ENCODE results near the gene ADISSP. TPM values are rescaled to one million over a fixed set of nuclear protein-coding genes. Genes with fewer than 3 reads are reported as not detected.
A peak's percentile ranks its signal among the peaks of the same experiment; 100 is the strongest.

Gene ADISSP
- total and polyA plus RNA-seq, 12 donors = 7.7 to 21.0 (median 11.3) TPM

- DNase-seq (no peak), ATAC-seq (no peak)
- no peak overlapping the region for H3K4me3 ChIP-seq
- H3K27me3 ChIP-seq = no peaks in the 10 kb centered on the region
- 95 to 99% methylated on average over 14 of the region's 14 CpGs for WGBS, 2 donors
- peaks cover 5 to 58% (median 28%) of the 10 kb centered on the region in 9 donors for H3K4me1 ChIP-seq
- intact Hi-C loops (cut with DNase I) = no loop called here
- peaks cover 0 to 76% (median 20%) of the 10 kb centered on the region in 9 donors for H3K36me3 ChIP-seq
- H3K9me3 ChIP-seq = no peaks in the 10 kb centered on the region
- no peak for TF ChIP-seq CTCF (IDR thresholded peaks at IDR 0.05)
- no peak overlapping the region for H3K27ac ChIP-seq
Measured at GRCh38 chr20:3803289-3803688, 35.7 kb upstream of the ADISSP start.

DNA sequence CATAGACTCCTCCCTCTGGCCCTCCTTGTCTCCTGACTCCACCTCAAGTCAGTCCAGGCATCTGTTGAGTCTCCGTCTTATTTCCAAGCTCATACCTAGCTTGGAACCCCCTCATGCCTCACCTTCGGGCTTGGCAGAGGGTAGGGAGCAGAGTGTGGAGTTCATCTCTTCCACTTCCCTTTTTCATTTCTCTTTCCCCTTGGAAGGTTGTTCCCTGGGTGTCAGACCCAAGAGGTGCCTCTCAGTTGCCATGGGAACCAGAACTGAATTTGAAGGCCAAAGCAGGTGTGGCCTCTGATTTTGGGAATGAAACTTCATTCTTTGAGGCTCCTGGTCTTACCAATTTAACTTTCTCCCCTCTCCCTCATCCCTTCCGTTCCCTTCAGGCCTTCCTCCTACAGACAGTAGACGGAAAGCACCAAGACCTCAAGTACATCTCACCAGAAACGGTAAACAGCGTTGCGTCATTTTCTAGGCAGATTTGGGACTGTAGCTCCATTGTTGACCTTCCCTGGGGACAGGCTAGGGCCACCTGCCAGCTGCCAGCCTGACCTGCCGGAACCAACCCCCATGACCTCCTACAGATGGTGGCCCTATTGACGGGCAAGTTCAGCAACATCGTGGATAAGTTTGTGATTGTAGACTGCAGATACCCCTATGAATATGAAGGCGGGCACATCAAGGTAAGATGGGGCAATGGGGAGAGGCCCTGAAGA, 35.1 kb upstream of the ADISSP start:
- Histone ChIP-seq H3K27me3 (no peaks in the 10 kb centered on the region), H3K27ac (no peak overlapping the region), H3K4me1 (peaks cover 0 to 58% (median 26%) of the 10 kb centered on the region in 9 donors), H3K9me3 (no peaks in the 10 kb centered on the region), H3K36me3 (peaks cover 0 to 77% (median 20%) of the 10 kb centered on the region in 9 donors), H3K4me3 (no peak overlapping the region)
- no peak for DNase-seq
- 90 to 96% methylated on average over 11 of the region's 11 CpGs for WGBS, 2 donors
- ATAC-seq = no peak
- no peak for TF ChIP-seq CTCF (IDR thresholded peaks at IDR 0.05)
- intact Hi-C loops (cut with DNase I) = no loop called here

GRCh38 chr20:3801846-3802245, 34.3 kb upstream of the ADISSP start:
- peaks cover 0 to 58% (median 24%) of the 10 kb centered on the region in 9 donors for H3K4me1 ChIP-seq
- peaks cover 0 to 77% (median 20%) of the 10 kb centered on the region in 9 donors for H3K36me3 ChIP-seq
- no peak overlapping the region for H3K27ac ChIP-seq
- no peak for TF ChIP-seq CTCF (IDR thresholded peaks at IDR 0.05)
- no peak for DNase-seq
- intact Hi-C loops (cut with DNase I) = no loop called here
- H3K27me3 ChIP-seq = no peaks in the 10 kb centered on the region
- 95% methylated on average over 13 of the region's 13 CpGs for WGBS, 2 donors
- no peaks in the 10 kb centered on the region for H3K9me3 ChIP-seq
- H3K4me3 ChIP-seq = no peak overlapping the region
- no peak for ATAC-seq

DNA sequence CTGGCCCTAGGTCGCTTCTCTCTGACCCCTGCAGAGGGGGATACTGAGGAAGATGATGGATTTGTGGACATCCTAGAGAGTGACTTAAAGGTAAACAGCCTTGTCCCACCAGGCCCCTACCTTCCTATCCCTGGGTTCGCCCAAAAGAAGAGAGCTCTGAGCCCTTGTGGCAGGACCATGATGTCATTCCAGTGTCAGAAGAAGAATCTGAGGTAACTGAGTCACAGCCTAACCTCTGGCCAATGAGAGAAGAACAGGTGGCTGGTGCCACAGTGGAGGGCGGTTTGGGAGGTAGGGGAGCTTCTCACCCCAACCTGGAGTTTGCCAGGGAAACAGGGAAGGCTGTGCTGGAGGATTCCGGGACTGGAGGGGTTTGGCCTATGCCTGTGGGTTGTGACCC, 33.7 kb upstream of the ADISSP start:
- Histone ChIP-seq H3K4me3 (no peak overlapping the region), H3K27ac (peak overlapping the region in 1 of 10 donors; percentile 97), H3K9me3 (no peaks in the 10 kb centered on the region), H3K27me3 (no peaks in the 10 kb centered on the region), H3K4me1 (peaks cover 0 to 57% (median 24%) of the 10 kb centered on the region in 9 donors), H3K36me3 (peaks cover 0 to 76% (median 20%) of the 10 kb centered on the region in 9 donors)
- intact Hi-C loops (cut with DNase I) = no loop called here
- WGBS, 2 donors = 95 to 98% methylated on average over 4 of the region's 4 CpGs
- ATAC-seq (no peak), DNase-seq (no peak)
- no peak for TF ChIP-seq CTCF (IDR thresholded peaks at IDR 0.05)

Measured in heart right ventricle (tissue), 16 donors.